22Rv1 (cell line): ENCODE results near the gene GABRA4.

ENCODE experiments used
- H3K27ac ChIP-seq: fragments of 450-650 bp; 2 replicates; pipeline ENCODE4 v1.5.1; 2017
- CTCF ChIP-seq: fragments of 450-650 bp; IDR thresholded peaks from 2 replicates; pipeline ENCODE4 v1.5.1; 2017; ENCODE audit warnings: mild to moderate bottlenecking
- ZFX ChIP-seq: fragments of 450-650 bp; IDR thresholded peaks from 2 replicates; pipeline ENCODE4 v1.6.1; 2017; ENCODE audit warnings: antibody characterized with exemption, borderline replicate concordance

The GABRA4 gene

GRCh38 chr4:46979726-46980125 is 13.7 kb downstream of the GABRA4 start:
- TF ChIP-seq ZFX (no peak), CTCF (no peak)
- H3K27ac ChIP-seq, result no peak overlapping the region

- H3K27ac ChIP-seq, result no peak overlapping the region
- TF ChIP-seq CTCF, result no peak
- no peak for TF ChIP-seq ZFX
These were observed 14.1 kb downstream of the GABRA4 start for GRCh38 chr4:46979283-46979682.

GRCh38 chr4:46977245-46977644 is 16.1 kb downstream of the GABRA4 start:
- TF ChIP-seq CTCF, result no peak
- H3K27ac ChIP-seq, result no peak overlapping the region

GRCh38 chr4:46975812-46976553 is 17.4 kb downstream of the GABRA4 start:
- no peak overlapping the region for H3K27ac ChIP-seq
- TF ChIP-seq ZFX (no peak), CTCF (no peak)

- H3K27ac ChIP-seq, result no peak overlapping the region
- no peak for TF ChIP-seq CTCF
- TF ChIP-seq ZFX, result no peak
These were observed 18.4 kb downstream of the GABRA4 start for GRCh38 chr4:46974891-46975543.

GRCh38 chr4:46968847-46969246 is 24.5 kb downstream of the GABRA4 start:
- no peak for TF ChIP-seq ZFX
- no peak for TF ChIP-seq CTCF

GRCh38 chr4:46967631-46968030 is 25.8 kb downstream of the GABRA4 start:
- TF ChIP-seq ZFX (no peak), CTCF (no peak)

More at GRCh38 chr4:46968847-46969246, 24.5 kb downstream of the GABRA4 start:
- H3K27ac ChIP-seq, result no peak overlapping the region

More at GRCh38 chr4:46967631-46968030, 25.8 kb downstream of the GABRA4 start:
- H3K27ac ChIP-seq, result no peak overlapping the region
